ENCODE results near the gene PRRT3. TPM values are rescaled to one million over a fixed set of nuclear protein-coding genes. Genes with fewer than 3 reads are reported as not detected.

The PRRT3 gene
- total and polyA plus RNA-seq, 2 of the 13 experiments (the other 11 are each of a cell fraction or from before 2014, with no cell fraction given), result 0.22 to 0.44 TPM

DNA sequence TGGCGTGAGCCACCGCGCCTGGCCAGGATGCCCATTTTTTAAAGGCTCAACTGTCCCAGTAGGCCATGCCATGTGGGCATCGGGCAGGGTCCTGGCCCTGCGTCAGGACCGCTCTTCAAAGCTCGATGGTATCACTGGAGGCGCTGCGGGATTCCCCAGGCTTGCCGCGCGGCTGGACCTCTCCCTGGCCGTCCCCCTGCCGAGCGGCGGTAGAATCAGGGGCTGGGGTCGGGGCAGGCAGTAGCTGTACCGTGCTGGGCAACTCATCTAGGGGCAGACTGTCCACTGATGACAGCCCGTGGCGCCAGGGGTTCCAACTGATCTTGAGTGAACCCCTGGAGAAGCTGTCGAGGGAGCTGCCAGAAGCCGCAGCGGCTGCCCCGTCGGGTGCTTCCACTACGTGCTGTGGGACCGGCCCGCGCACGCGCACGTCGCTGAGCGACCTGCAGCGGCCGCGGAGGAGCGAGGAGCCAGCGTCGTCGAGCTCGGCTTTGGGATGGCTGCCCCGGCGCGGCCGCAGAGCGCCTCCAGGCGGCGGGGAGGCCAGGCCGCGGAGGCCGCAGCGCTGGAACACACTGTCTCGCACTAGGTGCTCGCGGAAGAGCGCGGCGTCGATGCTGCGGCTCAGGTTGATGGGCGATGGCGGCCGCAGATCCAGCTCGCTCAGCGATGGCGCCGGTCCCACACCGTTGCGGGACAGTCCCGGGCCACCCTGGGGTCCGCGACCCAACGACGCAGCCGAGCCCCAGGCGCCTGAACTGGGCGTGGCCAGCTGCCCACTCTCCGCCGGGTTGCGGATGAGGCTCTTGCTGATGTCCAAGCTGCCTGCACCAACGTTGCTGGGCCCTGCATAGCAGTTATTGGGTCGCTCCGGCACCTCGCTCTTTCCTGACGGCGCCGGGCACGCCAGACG lies 5.8 kb downstream of the PRRT3 start (continued):
- no peak for TF ChIP-seq ZNF577 (CRISPR knock-in tag; IDR thresholded peaks at IDR 0.05; ENCODE audit: borderline replicate concordance, low read depth)
- peak; percentile 57; the same call in 1 of the 2 replicates for TF ChIP-seq REPIN1 (CRISPR knock-in tag; IDR thresholded peaks at IDR 0.05; ENCODE audit: borderline replicate concordance, low read depth)
- TF ChIP-seq, protein P1, sequence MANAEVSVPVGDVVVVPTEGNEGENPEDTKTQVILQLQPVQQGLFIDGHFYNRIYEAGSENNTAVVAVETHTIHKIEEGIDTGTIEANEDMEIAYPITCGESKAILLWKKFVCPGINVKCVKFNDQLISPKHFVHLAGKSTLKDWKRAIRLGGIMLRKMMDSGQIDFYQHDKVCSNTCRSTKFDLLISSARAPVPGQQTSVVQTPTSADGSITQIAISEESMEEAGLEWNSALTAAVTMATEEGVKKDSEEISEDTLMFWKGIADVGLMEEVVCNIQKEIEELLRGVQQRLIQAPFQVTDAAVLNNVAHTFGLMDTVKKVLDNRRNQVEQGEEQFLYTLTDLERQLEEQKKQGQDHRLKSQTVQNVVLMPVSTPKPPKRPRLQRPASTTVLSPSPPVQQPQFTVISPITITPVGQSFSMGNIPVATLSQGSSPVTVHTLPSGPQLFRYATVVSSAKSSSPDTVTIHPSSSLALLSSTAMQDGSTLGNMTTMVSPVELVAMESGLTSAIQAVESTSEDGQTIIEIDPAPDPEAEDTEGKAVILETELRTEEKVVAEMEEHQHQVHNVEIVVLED (CRISPR knock-in tag; IDR thresholded peaks at IDR 0.05; ENCODE audit: borderline replicate concordance), result peak; percentile 86
- TF ChIP-seq ZBTB7B (CRISPR knock-in tag; IDR thresholded peaks at IDR 0.05), result no peak
- TF ChIP-seq ZNF292 (CRISPR knock-in tag; IDR thresholded peaks at IDR 0.05; ENCODE audit: borderline replicate concordance, low read depth), result no peak
- peak; percentile 67; the same call in 1 of the 2 replicates for TF ChIP-seq HES4 (CRISPR knock-in tag; IDR thresholded peaks at IDR 0.05; ENCODE audit: borderline replicate concordance)
- TF ChIP-seq ZNF775 (CRISPR knock-in tag; IDR thresholded peaks at IDR 0.05; ENCODE audit: borderline replicate concordance), result no peak
- TF ChIP-seq, protein P2, sequence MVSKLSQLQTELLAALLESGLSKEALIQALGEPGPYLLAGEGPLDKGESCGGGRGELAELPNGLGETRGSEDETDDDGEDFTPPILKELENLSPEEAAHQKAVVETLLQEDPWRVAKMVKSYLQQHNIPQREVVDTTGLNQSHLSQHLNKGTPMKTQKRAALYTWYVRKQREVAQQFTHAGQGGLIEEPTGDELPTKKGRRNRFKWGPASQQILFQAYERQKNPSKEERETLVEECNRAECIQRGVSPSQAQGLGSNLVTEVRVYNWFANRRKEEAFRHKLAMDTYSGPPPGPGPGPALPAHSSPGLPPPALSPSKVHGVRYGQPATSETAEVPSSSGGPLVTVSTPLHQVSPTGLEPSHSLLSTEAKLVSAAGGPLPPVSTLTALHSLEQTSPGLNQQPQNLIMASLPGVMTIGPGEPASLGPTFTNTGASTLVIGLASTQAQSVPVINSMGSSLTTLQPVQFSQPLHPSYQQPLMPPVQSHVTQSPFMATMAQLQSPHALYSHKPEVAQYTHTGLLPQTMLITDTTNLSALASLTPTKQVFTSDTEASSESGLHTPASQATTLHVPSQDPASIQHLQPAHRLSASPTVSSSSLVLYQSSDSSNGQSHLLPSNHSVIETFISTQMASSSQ (IDR thresholded peaks at IDR 0.05; ENCODE audit: low read depth), result no peak
- TF ChIP-seq, protein P2 (CRISPR knock-in tag; IDR thresholded peaks at IDR 0.05; ENCODE audit: borderline replicate concordance), result no peak; the same call in 1 of the 2 replicates
- TF ChIP-seq CENPX (CRISPR knock-in tag; IDR thresholded peaks at IDR 0.05), result no peak
- peak; percentile 74; the same call in 1 of the 2 replicates for TF ChIP-seq ZNF431 (CRISPR knock-in tag; IDR thresholded peaks at IDR 0.05; ENCODE audit: borderline replicate concordance, low read depth)
- TF ChIP-seq, protein P3, sequence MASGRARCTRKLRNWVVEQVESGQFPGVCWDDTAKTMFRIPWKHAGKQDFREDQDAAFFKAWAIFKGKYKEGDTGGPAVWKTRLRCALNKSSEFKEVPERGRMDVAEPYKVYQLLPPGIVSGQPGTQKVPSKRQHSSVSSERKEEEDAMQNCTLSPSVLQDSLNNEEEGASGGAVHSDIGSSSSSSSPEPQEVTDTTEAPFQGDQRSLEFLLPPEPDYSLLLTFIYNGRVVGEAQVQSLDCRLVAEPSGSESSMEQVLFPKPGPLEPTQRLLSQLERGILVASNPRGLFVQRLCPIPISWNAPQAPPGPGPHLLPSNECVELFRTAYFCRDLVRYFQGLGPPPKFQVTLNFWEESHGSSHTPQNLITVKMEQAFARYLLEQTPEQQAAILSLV (CRISPR knock-in tag; IDR thresholded peaks at IDR 0.05; ENCODE audit: borderline replicate concordance), result peak; percentile 41; the same call in 1 of the 2 replicates
- TF ChIP-seq ZZZ3 (CRISPR knock-in tag; IDR thresholded peaks at IDR 0.05; ENCODE audit: borderline replicate concordance), result peak; percentile 47; the same call in 1 of the 2 replicates
- TF ChIP-seq ZNF510 (CRISPR knock-in tag; IDR thresholded peaks at IDR 0.05; ENCODE audit: low read depth), result 0 out of 2 replicates have a peak, but pooled peaks have one; percentile 1
- TF ChIP-seq MED13 (CRISPR knock-in tag; IDR thresholded peaks at IDR 0.05), result no peak
- no peak; the same call in 1 of the 2 replicates for TF ChIP-seq ZMYM2 (CRISPR knock-in tag; IDR thresholded peaks at IDR 0.05)
- peak; percentile 35; the same call in 1 of the 2 replicates for TF ChIP-seq FOXK1 (CRISPR knock-in tag; IDR thresholded peaks at IDR 0.05; ENCODE audit: borderline replicate concordance, low read depth)
- TF ChIP-seq BCL6 (CRISPR knock-in tag; IDR thresholded peaks at IDR 0.05), result no peak
- TF ChIP-seq RNF2 (conservative IDR thresholded peaks at IDR 0.05; ENCODE audit: low read depth), result peak; percentile 68; the same call in 1 of the 2 replicates
- TF ChIP-seq GABPB1 (CRISPR knock-in tag; IDR thresholded peaks at IDR 0.05), result peak; percentile 80
- TF ChIP-seq ZBTB21 (CRISPR knock-in tag; IDR thresholded peaks at IDR 0.05), result no peak

Measured in HepG2 (cell line).